HepG2 (cell line): ENCODE measurements around the gene DHX29. TPM values are rescaled to one million over a fixed set of nuclear protein-coding genes. Genes with fewer than 3 reads are reported as not detected.

Source experiments
- EZH2 ChIP-seq: conservative IDR thresholded peaks from 2 replicates; pipeline ENCODE4 v1.6.1; 2012; ENCODE audit warnings: mild to moderate bottlenecking, low read depth, low read length, moderate library complexity
- FOXC1 ChIP-seq: sonication (generic); formaldehyde crosslinking; IDR thresholded peaks from 2 replicates; pipeline ENCODE4 v1.8.0; 2022; ENCODE audit warnings: mild to moderate bottlenecking, missing genetic modification reagents, borderline replicate concordance
- HNRNPLL ChIP-seq: fragments of 200-400 bp; formaldehyde crosslinking; IDR thresholded peaks from 2 replicates; pipeline ENCODE4 v1.6.1; 2017; ENCODE audit warnings: mild to moderate bottlenecking, low read depth, low read length; ENCODE audit not compliant: poor library complexity, severe bottlenecking
- KDM2A ChIP-seq: sonication (generic); formaldehyde crosslinking; IDR thresholded peaks from 2 replicates; pipeline ENCODE4 v1.4.0; 2020; ENCODE audit warnings: low read depth, missing genetic modification reagents, borderline replicate concordance
- MIXL1 ChIP-seq: IDR thresholded peaks from 2 replicates; pipeline ENCODE4 v1.6.1; 2016
- MTF2 ChIP-seq: sonication (generic); formaldehyde crosslinking; IDR thresholded peaks from 2 replicates; pipeline ENCODE4 v1.5.0; 2020; ENCODE audit warnings: missing genetic modification reagents, borderline replicate concordance
- NCOA1 ChIP-seq: sonication (generic); formaldehyde crosslinking; IDR thresholded peaks from 2 replicates; pipeline ENCODE4 v1.9.0; 2021; ENCODE audit warnings: missing genetic modification reagents
- SALL1 ChIP-seq: sonication (generic); formaldehyde crosslinking; IDR thresholded peaks from 2 replicates; pipeline ENCODE4 v1.8.0; 2022; ENCODE audit warnings: mild to moderate bottlenecking, missing genetic modification reagents
- XRCC5 ChIP-seq: fragments of 200-400 bp; formaldehyde crosslinking; optimal IDR thresholded peaks from 2 replicates; pipeline ENCODE3; 2017; ENCODE audit warnings: mild to moderate bottlenecking, low read length
- ZNF235 ChIP-seq: sonication (generic); formaldehyde crosslinking; IDR thresholded peaks from 2 replicates; pipeline ENCODE4 v1.8.1; 2023; ENCODE audit warnings: mild to moderate bottlenecking, missing genetic modification reagents, borderline replicate concordance
- polyA plus RNA-seq, 8 experiments: library from polyadenylated mRNA; depleted of rRNA in 3 of 8; stranded (reverse) in 7 of 8; unstranded in 1 of 8; fragments of >200 nt; fragmentation: Illumina TruSeq in 4 of 8; extraction: Trizol in 4 of 8; gene quantifications; 2 replicates each; pipeline versions ENCODE4 v1.2.1 to v1.2.3, GENCODE V29; 2011 to 2016; ENCODE audit warnings: low read depth in 4 of 8, missing spikeins in 1 of 8, mixed read lengths in 1 of 8; ENCODE audit not compliant: insufficient read depth in 1 of 8
- total RNA-seq, 5 experiments: library from RNA; depleted of rRNA; stranded (reverse); fragments of >200 nt; fragmentation: Illumina TruSeq; extraction: Trizol; gene quantifications; 2 replicates each; pipeline ENCODE4 v1.2.3, GENCODE V29; 2016; ENCODE audit warnings: low read depth in 1 of 5
- TF ChIP-seq, protein P1 (sequence below): sonication (generic); formaldehyde crosslinking; IDR thresholded peaks from 2 replicates; pipeline ENCODE4 v1.4.0; 2020; ENCODE audit warnings: missing genetic modification reagents
- TF ChIP-seq, protein P2 (sequence below): sonication (generic); formaldehyde crosslinking; IDR thresholded peaks from 2 replicates; pipeline ENCODE4 v1.4.0; 2020; ENCODE audit warnings: missing genetic modification reagents

Gene DHX29
- total and polyA plus RNA-seq, 2 of the 13 experiments (the other 11 are each of a cell fraction or from before 2014, with no cell fraction given) = 1.9 to 22.0 TPM

GRCh38 chr5:55232271-55232984, 75.1 kb downstream of the DHX29 start (continued):
- TF ChIP-seq MTF2 (CRISPR knock-in tag) = peak; percentile 72; the same call in 1 of the 2 replicates
- TF ChIP-seq ZNF235 (CRISPR knock-in tag) = no peak
- TF ChIP-seq, protein P1, sequence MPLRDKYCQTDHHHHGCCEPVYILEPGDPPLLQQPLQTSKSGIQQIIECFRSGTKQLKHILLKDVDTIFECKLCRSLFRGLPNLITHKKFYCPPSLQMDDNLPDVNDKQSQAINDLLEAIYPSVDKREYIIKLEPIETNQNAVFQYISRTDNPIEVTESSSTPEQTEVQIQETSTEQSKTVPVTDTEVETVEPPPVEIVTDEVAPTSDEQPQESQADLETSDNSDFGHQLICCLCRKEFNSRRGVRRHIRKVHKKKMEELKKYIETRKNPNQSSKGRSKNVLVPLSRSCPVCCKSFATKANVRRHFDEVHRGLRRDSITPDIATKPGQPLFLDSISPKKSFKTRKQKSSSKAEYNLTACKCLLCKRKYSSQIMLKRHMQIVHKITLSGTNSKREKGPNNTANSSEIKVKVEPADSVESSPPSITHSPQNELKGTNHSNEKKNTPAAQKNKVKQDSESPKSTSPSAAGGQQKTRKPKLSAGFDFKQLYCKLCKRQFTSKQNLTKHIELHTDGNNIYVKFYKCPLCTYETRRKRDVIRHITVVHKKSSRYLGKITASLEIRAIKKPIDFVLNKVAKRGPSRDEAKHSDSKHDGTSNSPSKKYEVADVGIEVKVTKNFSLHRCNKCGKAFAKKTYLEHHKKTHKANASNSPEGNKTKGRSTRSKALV (CRISPR knock-in tag) = peak; percentile 81; the same call in 1 of the 2 replicates
- peak; percentile 78; the same call in 1 of the 2 replicates for TF ChIP-seq NCOA1 (CRISPR knock-in tag)
- peak; percentile 12; the same call in 1 of the 2 replicates for TF ChIP-seq SALL1 (CRISPR knock-in tag)
- no peak for TF ChIP-seq XRCC5
- TF ChIP-seq FOXC1 (CRISPR knock-in tag) = 0 out of 2 replicates have a peak, but pooled peaks have one; percentile 40
- TF ChIP-seq KDM2A (CRISPR knock-in tag) = peak; percentile 24; the same call in 1 of the 2 replicates
- TF ChIP-seq HNRNPLL = peak; percentile 3
- peak; percentile 91 for TF ChIP-seq EZH2
- no peak for TF ChIP-seq MIXL1 (CRISPR knock-in tag)
- TF ChIP-seq, protein P2, sequence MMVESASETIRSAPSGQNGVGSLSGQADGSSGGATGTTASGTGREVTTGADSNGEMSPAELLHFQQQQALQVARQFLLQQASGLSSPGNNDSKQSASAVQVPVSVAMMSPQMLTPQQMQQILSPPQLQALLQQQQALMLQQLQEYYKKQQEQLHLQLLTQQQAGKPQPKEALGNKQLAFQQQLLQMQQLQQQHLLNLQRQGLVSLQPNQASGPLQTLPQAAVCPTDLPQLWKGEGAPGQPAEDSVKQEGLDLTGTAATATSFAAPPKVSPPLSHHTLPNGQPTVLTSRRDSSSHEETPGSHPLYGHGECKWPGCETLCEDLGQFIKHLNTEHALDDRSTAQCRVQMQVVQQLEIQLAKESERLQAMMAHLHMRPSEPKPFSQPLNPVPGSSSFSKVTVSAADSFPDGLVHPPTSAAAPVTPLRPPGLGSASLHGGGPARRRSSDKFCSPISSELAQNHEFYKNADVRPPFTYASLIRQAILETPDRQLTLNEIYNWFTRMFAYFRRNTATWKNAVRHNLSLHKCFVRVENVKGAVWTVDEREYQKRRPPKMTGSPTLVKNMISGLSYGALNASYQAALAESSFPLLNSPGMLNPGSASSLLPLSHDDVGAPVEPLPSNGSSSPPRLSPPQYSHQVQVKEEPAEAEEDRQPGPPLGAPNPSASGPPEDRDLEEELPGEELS = no peak
